A673 (cell line): Measurements from ENCODE around the gene SEMA4C.

ENCODE experiments used
- EZH2 ChIP-seq: fragments of 200-600 bp; sonication (generic); IDR thresholded peaks from 2 replicates; pipeline ENCODE4 v1.6.1; 2017; ENCODE audit warnings: borderline replicate concordance, low read depth, mild to moderate bottlenecking, mixed read lengths, antibody characterized with exemption, low read length; ENCODE audit not compliant: poor library complexity, severe bottlenecking
- TF ChIP-seq, protein P1 (sequence below): fragments of 300-800, 200-600 bp; sonication (generic); conservative IDR thresholded peaks from 2 replicates; pipeline ENCODE4 v1.5.1; 2017; ENCODE audit warnings: low read depth, mild to moderate bottlenecking, antibody characterized with exemption, low read length, moderate library complexity, mixed read lengths

DNA sequence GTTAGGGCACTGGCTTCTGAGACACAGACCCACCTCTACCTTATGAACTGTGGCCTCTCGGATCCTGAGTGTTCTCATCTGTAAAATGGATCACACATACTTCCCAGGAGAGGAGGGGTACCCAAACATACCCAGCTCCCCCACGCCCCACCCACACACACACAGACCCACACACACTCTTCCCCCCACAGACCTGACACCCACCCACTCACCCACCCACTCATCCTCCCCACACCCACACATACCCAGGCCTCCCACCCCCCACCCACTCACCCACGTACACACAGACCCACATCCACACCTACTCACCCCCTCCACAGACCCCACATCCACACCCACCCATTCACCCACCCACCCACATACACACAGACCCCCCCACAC lies 24.3 kb upstream of the SEMA4C start:
- TF ChIP-seq, protein P1, sequence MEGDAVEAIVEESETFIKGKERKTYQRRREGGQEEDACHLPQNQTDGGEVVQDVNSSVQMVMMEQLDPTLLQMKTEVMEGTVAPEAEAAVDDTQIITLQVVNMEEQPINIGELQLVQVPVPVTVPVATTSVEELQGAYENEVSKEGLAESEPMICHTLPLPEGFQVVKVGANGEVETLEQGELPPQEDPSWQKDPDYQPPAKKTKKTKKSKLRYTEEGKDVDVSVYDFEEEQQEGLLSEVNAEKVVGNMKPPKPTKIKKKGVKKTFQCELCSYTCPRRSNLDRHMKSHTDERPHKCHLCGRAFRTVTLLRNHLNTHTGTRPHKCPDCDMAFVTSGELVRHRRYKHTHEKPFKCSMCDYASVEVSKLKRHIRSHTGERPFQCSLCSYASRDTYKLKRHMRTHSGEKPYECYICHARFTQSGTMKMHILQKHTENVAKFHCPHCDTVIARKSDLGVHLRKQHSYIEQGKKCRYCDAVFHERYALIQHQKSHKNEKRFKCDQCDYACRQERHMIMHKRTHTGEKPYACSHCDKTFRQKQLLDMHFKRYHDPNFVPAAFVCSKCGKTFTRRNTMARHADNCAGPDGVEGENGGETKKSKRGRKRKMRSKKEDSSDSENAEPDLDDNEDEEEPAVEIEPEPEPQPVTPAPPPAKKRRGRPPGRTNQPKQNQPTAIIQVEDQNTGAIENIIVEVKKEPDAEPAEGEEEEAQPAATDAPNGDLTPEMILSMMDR, result no peak
- TF ChIP-seq EZH2, result no peak
